Measurements from ENCODE around the gene CNMD. TPM values are rescaled to one million over a fixed set of nuclear protein-coding genes. Genes with fewer than 3 reads are reported as not detected.
A peak's percentile ranks its signal among the peaks of the same experiment; 100 is the strongest.

The CNMD gene
- total and polyA plus RNA-seq, 12 donors: 0.11 TPM; not detected in 11

GRCh38 chr13:52670726-52671125 lies 68.9 kb downstream of the CNMD start:
- DNase-seq: no peak
- H3K36me3 ChIP-seq (replicated peaks in 1 of 2): peaks cover 0 to 29% of the 10 kb centered on the region in 2 donors
- TF ChIP-seq, protein P1, sequence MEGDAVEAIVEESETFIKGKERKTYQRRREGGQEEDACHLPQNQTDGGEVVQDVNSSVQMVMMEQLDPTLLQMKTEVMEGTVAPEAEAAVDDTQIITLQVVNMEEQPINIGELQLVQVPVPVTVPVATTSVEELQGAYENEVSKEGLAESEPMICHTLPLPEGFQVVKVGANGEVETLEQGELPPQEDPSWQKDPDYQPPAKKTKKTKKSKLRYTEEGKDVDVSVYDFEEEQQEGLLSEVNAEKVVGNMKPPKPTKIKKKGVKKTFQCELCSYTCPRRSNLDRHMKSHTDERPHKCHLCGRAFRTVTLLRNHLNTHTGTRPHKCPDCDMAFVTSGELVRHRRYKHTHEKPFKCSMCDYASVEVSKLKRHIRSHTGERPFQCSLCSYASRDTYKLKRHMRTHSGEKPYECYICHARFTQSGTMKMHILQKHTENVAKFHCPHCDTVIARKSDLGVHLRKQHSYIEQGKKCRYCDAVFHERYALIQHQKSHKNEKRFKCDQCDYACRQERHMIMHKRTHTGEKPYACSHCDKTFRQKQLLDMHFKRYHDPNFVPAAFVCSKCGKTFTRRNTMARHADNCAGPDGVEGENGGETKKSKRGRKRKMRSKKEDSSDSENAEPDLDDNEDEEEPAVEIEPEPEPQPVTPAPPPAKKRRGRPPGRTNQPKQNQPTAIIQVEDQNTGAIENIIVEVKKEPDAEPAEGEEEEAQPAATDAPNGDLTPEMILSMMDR (IDR thresholded peaks at IDR 0.05): no peak
- no peak for TF ChIP-seq POLR2A (IDR thresholded peaks at IDR 0.05)
- H3K4me3 ChIP-seq: no peak overlapping the region
- intact Hi-C loops (cut with DNase I): no loop called here
- H3K27me3 ChIP-seq: no peaks in the 10 kb centered on the region
- 89 to 99% (median 98%) methylated on average over 8 of the region's 8 CpGs for WGBS, 4 donors
- no peaks in the 10 kb centered on the region for H3K9me3 ChIP-seq (replicated peaks in 1 of 3)
- H3K4me1 ChIP-seq (replicated peaks in 1 of 2): peaks cover 3 to 8% of the 10 kb centered on the region in 2 donors
- no peak overlapping the region for H3K27ac ChIP-seq

GRCh38 chr13:52669677-52670076 lies 69.9 kb downstream of the CNMD start:
- 71 to 75% (median 74%) methylated on average over 2 of the region's 2 CpGs for WGBS, 4 donors
- intact Hi-C loops (cut with DNase I): loop anchor here in 1 of 2 donors (10.0 kb wide), 1 partner anchor 135 kb away; no protein-coding TSS in a partner anchor
- Histone ChIP-seq H3K36me3 (replicated peaks in 1 of 2) (peaks cover 0 to 33% of the 10 kb centered on the region in 2 donors), H3K4me1 (replicated peaks in 1 of 2) (peaks cover 3 to 8% of the 10 kb centered on the region in 2 donors), H3K27me3 (no peaks in the 10 kb centered on the region), H3K27ac (no peak overlapping the region), H3K9me3 (replicated peaks in 1 of 3) (no peaks in the 10 kb centered on the region), H3K4me3 (no peak overlapping the region)
- TF ChIP-seq POLR2A (IDR thresholded peaks at IDR 0.05): no peak
- TF ChIP-seq, protein P1 (IDR thresholded peaks at IDR 0.05): peak in 1 of 6 experiments; percentile 16
- no peak for DNase-seq

DNA sequence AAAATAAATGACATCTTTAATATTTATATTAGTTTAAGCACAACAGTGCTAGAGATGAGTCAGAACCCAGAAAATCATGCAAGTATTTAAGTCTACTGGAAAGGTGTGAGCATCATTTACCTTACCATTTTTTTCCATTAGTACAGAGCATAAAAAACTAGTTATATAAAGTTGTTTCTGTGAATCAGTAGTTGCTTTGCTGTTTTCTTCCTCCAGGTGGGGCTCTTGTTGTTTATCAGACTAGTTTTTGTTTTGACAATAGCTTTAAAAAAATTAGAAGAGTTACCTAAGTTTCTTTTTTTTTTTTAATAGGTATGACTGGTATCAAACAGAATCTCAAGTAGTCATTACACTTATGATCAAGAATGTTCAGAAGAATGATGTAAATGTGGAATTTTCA lies 74.3 kb downstream of the CNMD start:
- Histone ChIP-seq H3K9me3 (replicated peaks in 1 of 3) (no peaks in the 10 kb centered on the region), H3K36me3 (replicated peaks in 1 of 2) (peaks cover 0 to 74% of the 10 kb centered on the region in 2 donors), H3K4me3 (no peak overlapping the region), H3K4me1 (replicated peaks in 1 of 2) (no peaks in the 10 kb centered on the region), H3K27ac (no peak overlapping the region), H3K27me3 (no peaks in the 10 kb centered on the region)
- TF ChIP-seq POLR2A (IDR thresholded peaks at IDR 0.05): no peak
- TF ChIP-seq, protein P1 (IDR thresholded peaks at IDR 0.05): peak in 5 of 6 experiments; percentile 28 to 60 (median 34)
- intact Hi-C loops (cut with DNase I): loop anchor here in 1 of 2 donors (10.0 kb wide), 1 partner anchor 139 kb away; no protein-coding TSS in a partner anchor
- no peak for DNase-seq

GRCh38 chr13:52664272-52664671 lies 75.3 kb downstream of the CNMD start:
- no peak overlapping the region for H3K4me3 ChIP-seq
- no peaks in the 10 kb centered on the region for H3K27me3 ChIP-seq
- TF ChIP-seq POLR2A (IDR thresholded peaks at IDR 0.05): no peak
- TF ChIP-seq, protein P1 (IDR thresholded peaks at IDR 0.05): no peak
- peaks cover 0 to 81% of the 10 kb centered on the region in 2 donors for H3K36me3 ChIP-seq (replicated peaks in 1 of 2)
- no peak for DNase-seq
- H3K27ac ChIP-seq: no peak overlapping the region
- H3K9me3 ChIP-seq (replicated peaks in 1 of 3): no peaks in the 10 kb centered on the region
- no peaks in the 10 kb centered on the region for H3K4me1 ChIP-seq (replicated peaks in 1 of 2)
- WGBS, 4 donors: 92 to 99% (median 98%) methylated on average over 4 of the region's 4 CpGs
- intact Hi-C loops (cut with DNase I): loop anchor here in 1 of 2 donors (10.0 kb wide), 1 partner anchor 141 kb away; no protein-coding TSS in a partner anchor

Data from adrenal gland (tissue), 12 donors.